ENCODE measurements around the gene CLOCK. TPM values are rescaled to one million over a fixed set of nuclear protein-coding genes. Genes with fewer than 3 reads are reported as not detected.

The CLOCK gene
- total and polyA plus RNA-seq, 9 of the 15 experiments (the other 6 are each of a cell fraction or from before 2014, with no cell fraction given), result 3.7 to 14.4 (median 9.4) TPM

DNA sequence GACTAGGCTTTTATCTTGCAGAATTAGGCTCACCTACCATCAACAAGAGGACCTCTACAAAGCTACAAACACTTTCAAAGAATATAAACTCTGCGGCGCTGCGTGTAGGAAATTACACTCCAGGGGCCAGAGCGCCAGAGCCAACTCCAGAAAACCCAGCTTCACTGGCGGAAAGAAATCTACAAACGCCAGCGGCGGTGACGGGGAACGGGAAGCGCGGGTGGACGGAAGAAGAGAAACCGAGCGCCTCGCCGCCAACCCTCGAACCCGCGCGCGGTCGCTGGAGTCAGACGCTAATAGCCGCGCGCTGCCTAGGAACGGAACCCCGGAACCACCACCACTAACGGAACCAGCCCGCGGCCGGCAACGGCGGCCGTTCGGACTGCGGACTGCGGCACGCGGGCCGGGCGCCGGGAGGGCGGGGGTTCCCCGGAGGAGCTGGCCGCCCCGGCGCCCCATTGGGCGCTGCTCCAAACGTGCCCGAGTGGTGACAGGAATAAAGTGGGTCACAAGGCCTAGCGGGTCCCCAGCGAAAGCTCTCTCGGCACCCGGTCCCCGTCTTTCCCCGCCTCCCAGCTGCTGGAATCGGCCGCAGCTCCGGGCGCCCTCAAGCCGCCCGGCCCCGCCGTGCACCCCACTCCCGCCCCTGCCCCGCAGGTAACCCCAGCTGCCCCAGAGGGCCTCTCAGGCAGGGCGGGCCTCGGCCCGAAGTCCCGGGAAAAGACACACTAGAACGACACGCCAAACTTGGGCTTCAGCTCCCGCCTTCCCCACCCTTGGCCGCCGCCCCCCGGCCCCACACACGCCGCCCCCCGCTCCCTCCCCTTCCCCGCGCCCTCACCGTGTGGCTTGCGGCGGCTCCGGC, 836 bp downstream of the CLOCK start (continued):
- TF ChIP-seq BHLHE40 (IDR thresholded peaks at IDR 0.05; ENCODE audit: low read length), result peak; percentile 92
- no peak for TF ChIP-seq CSDE1 (IDR thresholded peaks at IDR 0.05)
- no peak for TF ChIP-seq ZNF444 (CRISPR knock-in tag; IDR thresholded peaks at IDR 0.05)
- peak; percentile 63 for TF ChIP-seq ATF7 (IDR thresholded peaks at IDR 0.05)
- TF ChIP-seq ETV6 (IDR thresholded peaks at IDR 0.05; ENCODE audit: borderline replicate concordance in 1 of 2, low read depth in 2 of 2, low read length in 1 of 2), result 0 out of 4 replicates have a peak, but pooled peaks of 1 of the 2 experiments have one; percentile 16
- TF ChIP-seq ETV6 (CRISPR knock-in tag; IDR thresholded peaks at IDR 0.05; ENCODE audit: borderline replicate concordance), result no peak
- TF ChIP-seq MYBL2 (IDR thresholded peaks at IDR 0.05; ENCODE audit: low read depth), result no peak
- TF ChIP-seq MYBL2 (CRISPR knock-in tag; IDR thresholded peaks at IDR 0.05; ENCODE audit: borderline replicate concordance), result no peak
- TF ChIP-seq, protein P1, sequence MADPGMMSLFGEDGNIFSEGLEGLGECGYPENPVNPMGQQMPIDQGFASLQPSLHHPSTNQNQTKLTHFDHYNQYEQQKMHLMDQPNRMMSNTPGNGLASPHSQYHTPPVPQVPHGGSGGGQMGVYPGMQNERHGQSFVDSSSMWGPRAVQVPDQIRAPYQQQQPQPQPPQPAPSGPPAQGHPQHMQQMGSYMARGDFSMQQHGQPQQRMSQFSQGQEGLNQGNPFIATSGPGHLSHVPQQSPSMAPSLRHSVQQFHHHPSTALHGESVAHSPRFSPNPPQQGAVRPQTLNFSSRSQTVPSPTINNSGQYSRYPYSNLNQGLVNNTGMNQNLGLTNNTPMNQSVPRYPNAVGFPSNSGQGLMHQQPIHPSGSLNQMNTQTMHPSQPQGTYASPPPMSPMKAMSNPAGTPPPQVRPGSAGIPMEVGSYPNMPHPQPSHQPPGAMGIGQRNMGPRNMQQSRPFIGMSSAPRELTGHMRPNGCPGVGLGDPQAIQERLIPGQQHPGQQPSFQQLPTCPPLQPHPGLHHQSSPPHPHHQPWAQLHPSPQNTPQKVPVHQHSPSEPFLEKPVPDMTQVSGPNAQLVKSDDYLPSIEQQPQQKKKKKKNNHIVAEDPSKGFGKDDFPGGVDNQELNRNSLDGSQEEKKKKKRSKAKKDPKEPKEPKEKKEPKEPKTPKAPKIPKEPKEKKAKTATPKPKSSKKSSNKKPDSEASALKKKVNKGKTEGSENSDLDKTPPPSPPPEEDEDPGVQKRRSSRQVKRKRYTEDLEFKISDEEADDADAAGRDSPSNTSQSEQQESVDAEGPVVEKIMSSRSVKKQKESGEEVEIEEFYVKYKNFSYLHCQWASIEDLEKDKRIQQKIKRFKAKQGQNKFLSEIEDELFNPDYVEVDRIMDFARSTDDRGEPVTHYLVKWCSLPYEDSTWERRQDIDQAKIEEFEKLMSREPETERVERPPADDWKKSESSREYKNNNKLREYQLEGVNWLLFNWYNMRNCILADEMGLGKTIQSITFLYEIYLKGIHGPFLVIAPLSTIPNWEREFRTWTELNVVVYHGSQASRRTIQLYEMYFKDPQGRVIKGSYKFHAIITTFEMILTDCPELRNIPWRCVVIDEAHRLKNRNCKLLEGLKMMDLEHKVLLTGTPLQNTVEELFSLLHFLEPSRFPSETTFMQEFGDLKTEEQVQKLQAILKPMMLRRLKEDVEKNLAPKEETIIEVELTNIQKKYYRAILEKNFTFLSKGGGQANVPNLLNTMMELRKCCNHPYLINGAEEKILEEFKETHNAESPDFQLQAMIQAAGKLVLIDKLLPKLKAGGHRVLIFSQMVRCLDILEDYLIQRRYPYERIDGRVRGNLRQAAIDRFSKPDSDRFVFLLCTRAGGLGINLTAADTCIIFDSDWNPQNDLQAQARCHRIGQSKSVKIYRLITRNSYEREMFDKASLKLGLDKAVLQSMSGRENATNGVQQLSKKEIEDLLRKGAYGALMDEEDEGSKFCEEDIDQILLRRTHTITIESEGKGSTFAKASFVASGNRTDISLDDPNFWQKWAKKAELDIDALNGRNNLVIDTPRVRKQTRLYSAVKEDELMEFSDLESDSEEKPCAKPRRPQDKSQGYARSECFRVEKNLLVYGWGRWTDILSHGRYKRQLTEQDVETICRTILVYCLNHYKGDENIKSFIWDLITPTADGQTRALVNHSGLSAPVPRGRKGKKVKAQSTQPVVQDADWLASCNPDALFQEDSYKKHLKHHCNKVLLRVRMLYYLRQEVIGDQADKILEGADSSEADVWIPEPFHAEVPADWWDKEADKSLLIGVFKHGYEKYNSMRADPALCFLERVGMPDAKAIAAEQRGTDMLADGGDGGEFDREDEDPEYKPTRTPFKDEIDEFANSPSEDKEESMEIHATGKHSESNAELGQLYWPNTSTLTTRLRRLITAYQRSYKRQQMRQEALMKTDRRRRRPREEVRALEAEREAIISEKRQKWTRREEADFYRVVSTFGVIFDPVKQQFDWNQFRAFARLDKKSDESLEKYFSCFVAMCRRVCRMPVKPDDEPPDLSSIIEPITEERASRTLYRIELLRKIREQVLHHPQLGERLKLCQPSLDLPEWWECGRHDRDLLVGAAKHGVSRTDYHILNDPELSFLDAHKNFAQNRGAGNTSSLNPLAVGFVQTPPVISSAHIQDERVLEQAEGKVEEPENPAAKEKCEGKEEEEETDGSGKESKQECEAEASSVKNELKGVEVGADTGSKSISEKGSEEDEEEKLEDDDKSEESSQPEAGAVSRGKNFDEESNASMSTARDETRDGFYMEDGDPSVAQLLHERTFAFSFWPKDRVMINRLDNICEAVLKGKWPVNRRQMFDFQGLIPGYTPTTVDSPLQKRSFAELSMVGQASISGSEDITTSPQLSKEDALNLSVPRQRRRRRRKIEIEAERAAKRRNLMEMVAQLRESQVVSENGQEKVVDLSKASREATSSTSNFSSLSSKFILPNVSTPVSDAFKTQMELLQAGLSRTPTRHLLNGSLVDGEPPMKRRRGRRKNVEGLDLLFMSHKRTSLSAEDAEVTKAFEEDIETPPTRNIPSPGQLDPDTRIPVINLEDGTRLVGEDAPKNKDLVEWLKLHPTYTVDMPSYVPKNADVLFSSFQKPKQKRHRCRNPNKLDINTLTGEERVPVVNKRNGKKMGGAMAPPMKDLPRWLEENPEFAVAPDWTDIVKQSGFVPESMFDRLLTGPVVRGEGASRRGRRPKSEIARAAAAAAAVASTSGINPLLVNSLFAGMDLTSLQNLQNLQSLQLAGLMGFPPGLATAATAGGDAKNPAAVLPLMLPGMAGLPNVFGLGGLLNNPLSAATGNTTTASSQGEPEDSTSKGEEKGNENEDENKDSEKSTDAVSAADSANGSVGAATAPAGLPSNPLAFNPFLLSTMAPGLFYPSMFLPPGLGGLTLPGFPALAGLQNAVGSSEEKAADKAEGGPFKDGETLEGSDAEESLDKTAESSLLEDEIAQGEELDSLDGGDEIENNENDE (IDR thresholded peaks at IDR 0.05; ENCODE audit: low read depth, low read length), result no peak
- TF ChIP-seq, protein P2, sequence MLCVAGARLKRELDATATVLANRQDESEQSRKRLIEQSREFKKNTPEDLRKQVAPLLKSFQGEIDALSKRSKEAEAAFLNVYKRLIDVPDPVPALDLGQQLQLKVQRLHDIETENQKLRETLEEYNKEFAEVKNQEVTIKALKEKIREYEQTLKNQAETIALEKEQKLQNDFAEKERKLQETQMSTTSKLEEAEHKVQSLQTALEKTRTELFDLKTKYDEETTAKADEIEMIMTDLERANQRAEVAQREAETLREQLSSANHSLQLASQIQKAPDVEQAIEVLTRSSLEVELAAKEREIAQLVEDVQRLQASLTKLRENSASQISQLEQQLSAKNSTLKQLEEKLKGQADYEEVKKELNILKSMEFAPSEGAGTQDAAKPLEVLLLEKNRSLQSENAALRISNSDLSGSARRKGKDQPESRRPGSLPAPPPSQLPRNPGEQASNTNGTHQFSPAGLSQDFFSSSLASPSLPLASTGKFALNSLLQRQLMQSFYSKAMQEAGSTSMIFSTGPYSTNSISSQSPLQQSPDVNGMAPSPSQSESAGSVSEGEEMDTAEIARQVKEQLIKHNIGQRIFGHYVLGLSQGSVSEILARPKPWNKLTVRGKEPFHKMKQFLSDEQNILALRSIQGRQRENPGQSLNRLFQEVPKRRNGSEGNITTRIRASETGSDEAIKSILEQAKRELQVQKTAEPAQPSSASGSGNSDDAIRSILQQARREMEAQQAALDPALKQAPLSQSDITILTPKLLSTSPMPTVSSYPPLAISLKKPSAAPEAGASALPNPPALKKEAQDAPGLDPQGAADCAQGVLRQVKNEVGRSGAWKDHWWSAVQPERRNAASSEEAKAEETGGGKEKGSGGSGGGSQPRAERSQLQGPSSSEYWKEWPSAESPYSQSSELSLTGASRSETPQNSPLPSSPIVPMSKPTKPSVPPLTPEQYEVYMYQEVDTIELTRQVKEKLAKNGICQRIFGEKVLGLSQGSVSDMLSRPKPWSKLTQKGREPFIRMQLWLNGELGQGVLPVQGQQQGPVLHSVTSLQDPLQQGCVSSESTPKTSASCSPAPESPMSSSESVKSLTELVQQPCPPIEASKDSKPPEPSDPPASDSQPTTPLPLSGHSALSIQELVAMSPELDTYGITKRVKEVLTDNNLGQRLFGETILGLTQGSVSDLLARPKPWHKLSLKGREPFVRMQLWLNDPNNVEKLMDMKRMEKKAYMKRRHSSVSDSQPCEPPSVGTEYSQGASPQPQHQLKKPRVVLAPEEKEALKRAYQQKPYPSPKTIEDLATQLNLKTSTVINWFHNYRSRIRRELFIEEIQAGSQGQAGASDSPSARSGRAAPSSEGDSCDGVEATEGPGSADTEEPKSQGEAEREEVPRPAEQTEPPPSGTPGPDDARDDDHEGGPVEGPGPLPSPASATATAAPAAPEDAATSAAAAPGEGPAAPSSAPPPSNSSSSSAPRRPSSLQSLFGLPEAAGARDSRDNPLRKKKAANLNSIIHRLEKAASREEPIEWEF (CRISPR knock-in tag; IDR thresholded peaks at IDR 0.05), result no peak

Data from K562 (cell line).